ENCODE results near the gene SPRED2.
"Not testable (repeated sequence)": the region's sequence is repeated elsewhere in the genome, so short reads cannot be mapped to it uniquely, and the experiment has no call there.

The SPRED2 gene

DNA sequence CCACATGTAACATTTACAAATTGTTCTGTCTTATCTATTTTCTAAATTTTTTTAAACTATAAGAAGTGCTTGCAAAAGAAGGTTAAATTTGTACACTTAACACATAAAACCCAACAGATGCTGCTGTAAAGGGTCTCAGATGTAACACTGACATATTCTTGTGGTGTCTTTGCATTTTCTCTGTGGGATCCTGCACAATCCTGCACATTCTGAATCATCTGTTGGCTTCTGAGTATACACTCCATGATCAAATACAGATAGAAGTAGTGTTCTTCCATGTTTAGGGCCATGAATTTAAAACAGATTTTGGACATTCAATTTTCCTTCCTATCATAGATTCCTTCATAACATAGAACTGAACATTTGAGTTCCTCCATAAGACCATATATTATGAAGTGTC, 89.0 kb downstream of the SPRED2 start:
- no peak for DNase-seq (ENCODE audit: low read depth in 2 of 2)

- no peak for DNase-seq (ENCODE audit: low read depth in 2 of 2)
These were observed 91.3 kb downstream of the SPRED2 start for GRCh38 chr2:65340898-65341681.

DNA sequence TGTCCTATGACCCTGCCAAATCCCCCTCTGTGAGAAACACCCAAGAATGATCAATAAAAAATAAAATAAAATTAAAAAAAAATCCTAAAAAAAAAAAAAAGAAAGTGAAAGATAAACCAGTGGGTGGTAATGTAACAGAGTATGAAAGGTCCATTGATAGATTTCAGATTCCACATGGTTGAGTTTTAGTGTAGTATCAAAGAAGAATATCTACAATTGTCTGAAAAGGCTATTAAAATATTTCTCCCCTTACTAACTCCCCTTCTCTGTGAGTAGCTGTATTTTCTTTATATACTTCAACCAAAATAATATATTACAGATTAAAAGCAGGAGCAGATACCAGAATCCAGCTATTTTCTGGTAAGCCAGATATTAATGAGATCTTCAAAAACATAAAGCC, 92.8 kb downstream of the SPRED2 start:
- DNase-seq (ENCODE audit: low read depth in 2 of 2), result no peak

DNA sequence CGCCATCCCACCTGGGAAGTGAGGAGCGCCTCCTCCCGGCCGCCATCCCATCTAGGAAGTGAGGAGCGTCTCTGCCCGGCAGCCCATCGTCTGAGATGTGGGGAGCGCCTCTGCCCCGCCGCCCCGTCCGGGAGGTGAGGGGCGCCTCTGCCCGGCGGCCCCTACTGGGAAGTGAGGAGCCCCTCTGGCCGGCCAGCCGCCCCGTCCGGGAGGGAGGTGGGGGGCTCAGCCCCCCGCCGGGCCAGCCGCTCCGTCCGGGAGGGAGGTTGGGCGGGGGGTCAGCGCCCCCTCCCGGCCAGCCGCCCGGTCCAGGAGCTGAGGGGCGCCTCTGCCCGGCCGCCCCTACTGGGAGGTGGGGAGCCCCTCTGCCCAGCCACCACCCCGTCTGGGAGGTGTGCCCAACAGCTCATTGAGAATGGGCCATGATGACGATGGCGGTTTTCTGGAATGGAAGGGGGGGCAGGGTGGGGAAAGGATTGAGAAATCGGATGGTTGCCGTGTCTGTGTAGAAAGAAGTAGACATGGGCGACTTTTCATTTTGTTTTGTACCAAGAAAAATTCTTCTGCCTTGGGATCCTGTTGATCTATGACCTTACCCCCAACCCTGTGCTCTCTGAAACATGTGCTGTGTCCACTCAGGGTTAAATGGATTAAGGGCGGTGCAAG, 93.4 kb downstream of the SPRED2 start:
- DNase-seq (ENCODE audit: low read depth in 2 of 2), result not testable (repeated sequence)

DNA sequence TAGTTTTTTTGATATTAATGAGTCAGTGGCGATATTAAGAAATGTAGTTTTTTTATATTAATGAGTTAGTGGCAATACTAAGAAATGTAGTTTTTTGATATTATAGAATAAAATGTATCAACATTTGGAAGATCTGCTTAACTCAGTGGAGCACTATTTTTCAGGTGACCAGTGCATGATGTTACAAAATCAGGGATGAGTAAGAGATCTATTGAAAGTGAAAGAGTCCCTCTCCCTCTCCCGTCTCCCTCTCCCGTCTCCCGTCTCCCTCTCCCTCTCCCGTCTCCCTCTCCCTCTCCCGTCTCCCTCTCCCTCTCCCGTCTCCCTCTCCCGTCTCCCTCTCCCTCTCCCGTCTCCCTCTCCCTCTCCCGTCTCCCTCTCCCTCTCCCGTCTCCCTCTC, 94.5 kb downstream of the SPRED2 start:
- not testable (repeated sequence) for DNase-seq (ENCODE audit: low read depth in 2 of 2)

- no peak for DNase-seq (ENCODE audit: low read depth in 2 of 2)
These were observed 97.7 kb downstream of the SPRED2 start for GRCh38 chr2:65334714-65335113.

DNA sequence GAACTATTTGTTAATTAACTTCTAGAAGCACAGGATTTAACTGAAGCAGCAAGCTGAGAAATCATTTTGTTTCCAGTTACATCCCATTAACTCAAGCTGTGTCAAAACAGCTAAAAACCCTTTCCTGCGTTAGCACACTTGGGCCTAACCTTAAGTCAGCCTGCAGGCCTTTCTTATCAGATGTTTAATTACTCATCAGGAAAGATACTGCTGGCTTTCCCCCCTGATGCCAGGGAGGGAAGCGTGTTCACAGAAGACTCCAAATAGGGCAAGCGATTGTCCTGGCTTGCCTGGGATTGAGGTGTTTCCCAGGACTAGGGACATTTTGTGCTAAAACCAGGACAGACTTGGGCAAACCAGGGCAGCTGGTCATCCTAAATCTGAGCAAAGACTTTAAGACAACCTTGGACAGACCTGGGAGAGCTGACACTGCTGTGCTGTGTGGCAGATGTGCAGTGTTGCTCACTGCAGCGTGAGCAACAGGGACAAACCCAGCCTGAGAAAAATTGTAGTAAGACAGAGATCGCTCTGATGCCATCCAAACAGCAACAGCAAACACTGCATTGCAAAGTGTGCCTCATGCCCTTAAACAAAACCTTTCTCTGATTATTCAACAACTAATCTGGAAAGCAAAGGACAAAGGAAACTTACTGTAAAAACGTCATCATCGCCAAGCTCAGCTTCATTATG, 100.9 kb downstream of the SPRED2 start:
- DNase-seq (ENCODE audit: low read depth in 2 of 2), result no peak

DNA sequence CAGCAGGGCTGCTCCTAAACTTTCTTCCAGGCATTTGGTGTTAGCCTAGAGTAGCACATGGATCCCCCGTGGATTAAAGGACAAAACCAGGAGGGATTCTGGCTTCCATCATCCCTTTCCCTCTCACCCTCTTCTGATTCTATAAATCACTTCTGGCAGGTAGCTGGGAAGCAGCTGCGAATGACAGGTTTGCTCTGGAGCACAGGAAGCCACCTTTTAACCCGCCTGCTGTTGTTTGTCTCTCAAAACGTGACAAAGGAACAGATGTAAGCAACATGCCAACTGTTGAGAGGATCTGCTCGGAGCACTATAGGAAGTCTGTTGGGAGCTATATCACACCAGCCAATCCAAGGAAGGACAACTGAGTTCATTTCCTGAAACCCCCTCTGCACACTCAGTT, 102.9 kb downstream of the SPRED2 start:
- DNase-seq (ENCODE audit: low read depth in 2 of 2), result no peak

GRCh38 chr2:65326276-65326675, 106.1 kb downstream of the SPRED2 start:
- DNase-seq (ENCODE audit: low read depth in 2 of 2), result no peak

GRCh38 chr2:65325066-65325465, 107.3 kb downstream of the SPRED2 start:
- DNase-seq (ENCODE audit: low read depth in 2 of 2), result no peak

DNA sequence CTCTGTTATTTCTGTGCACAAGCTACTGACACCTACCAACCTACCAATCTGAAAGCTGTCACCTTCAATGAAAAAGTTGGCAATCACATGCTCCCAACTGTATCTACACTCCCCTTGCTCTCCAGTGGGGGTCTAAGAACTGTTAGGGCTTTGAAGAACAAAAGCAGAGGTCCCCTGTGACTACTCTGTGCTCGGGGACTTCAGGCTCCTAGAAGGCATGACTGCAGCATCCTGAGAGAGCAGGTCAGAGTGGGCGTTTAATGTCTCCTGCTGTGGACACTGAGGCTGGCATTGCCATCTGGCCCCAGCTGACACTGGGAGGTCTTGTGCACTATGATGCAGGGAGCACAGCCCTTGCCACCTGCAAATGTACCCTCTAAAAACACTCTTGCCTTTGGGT, 111.5 kb downstream of the SPRED2 start:
- DNase-seq (ENCODE audit: low read depth in 2 of 2), result no peak

- peak in 1 of 2 donors; percentile 28 for DNase-seq (ENCODE audit: low read depth in 2 of 2)
These were observed 112.2 kb downstream of the SPRED2 start for GRCh38 chr2:65320042-65320725.

DNA sequence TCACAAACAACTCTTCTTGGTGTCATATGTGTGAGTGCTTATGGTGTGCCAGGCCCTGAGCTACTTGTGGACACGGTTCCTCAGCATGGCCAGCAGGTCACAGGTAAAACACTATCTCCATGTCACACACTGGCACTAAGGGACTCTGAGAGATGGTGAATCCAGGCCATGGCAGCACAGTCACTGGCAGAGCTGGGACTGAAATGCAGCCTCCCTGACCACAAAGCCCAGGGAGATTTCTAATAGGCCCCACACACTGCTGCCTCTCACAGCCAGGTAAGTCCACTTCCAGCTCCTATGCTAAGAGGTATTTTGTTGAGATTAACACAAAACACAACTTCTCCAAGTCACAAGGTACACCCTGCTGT, 112.7 kb downstream of the SPRED2 start:
- DNase-seq (ENCODE audit: low read depth in 2 of 2), result no peak

- no peak for DNase-seq (ENCODE audit: low read depth in 2 of 2)
These were observed 113.2 kb downstream of the SPRED2 start for GRCh38 chr2:65319072-65319673.

- no peak for DNase-seq (ENCODE audit: low read depth in 2 of 2)
These were observed 114.6 kb downstream of the SPRED2 start for GRCh38 chr2:65317841-65318240.

- not testable (repeated sequence) for DNase-seq (ENCODE audit: low read depth in 2 of 2)
These were observed 115.0 kb downstream of the SPRED2 start for GRCh38 chr2:65317351-65317750.

DNA sequence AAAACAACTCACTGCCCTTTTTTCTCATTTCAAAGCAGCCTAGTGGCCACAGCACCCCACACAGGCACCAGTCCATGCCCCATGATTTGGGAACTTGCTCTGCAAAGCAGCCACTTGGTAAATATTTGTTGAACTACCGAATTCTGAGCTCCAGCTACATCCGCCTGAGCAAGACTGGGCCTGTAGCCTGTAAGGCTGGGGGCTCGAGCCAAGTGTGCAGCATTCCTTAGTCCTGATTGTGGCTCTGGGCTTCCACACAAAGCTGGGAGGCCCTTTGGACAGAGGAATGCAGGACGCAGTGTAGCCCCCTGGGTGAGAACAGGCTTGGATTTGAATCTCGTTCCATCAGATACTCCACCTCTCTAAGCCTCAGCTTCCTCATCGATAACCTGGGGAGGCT, 116.3 kb downstream of the SPRED2 start:
- no peak for DNase-seq (ENCODE audit: low read depth in 2 of 2)

DNA sequence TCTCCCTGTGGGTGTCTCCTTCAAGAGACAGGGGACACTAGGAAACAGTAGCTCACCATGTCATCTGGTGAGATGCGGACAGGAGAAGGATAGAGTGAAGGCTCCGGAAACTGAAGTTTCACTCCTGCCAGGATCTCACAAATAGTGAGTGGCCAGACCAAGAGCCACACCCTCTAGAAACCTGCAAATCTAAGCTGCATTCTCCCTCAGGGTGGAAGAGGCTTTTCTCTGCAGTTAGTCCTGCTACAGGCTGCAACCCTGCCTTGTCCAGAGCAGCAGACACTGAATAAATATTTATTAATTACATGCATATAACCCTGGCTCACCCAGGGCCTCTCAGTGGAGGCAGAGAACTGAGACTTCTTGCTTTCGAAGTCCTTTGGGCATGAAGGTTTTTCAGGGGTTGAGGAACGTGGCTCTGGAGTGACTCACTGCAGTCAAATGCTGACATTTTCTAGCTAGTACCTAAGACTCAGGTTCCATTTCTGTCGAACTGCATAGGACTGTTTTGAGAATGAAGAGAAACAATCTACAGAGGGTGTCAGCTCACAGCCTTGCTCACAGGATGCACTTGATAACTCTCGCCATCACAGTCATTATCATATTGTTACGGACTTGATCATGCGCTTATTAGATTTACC, 117.5 kb downstream of the SPRED2 start:
- no peak for DNase-seq (ENCODE audit: low read depth in 2 of 2)

DNA sequence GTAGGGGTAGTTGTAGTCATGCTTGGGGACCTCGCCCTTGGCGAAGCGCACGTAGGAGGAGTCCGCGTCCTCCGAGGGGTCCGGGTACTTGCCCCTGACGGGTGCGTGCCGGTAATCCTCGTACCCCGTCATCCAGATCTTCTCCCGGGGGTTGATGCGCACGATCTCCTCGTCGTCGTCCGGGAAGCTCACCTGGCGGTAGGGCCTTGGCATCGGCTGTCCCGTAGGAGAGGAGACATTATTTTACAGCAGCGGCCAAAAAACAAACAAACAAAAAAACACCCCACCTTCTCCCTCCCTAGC, 118.5 kb downstream of the SPRED2 start:
- no peak for DNase-seq (ENCODE audit: low read depth in 2 of 2)

GRCh38 chr2:65313126-65313953, 119.1 kb downstream of the SPRED2 start:
- no peak for DNase-seq (ENCODE audit: low read depth in 2 of 2)

GRCh38 chr2:65311596-65311995, 120.8 kb downstream of the SPRED2 start:
- DNase-seq (ENCODE audit: low read depth in 2 of 2), result no peak
